GM19025 (cell line): ENCODE measurements around the gene KYAT1.

Source experiments
- ATAC-seq: cut with Tn5 transposase; IDR thresholded peaks from one replicate; pipeline ENCODE4 v1.9.1; 2021; ENCODE audit warnings: mild to moderate bottlenecking, low read depth, moderate library complexity; ENCODE audit not compliant: unreplicated experiment

KYAT1 gene

DNA sequence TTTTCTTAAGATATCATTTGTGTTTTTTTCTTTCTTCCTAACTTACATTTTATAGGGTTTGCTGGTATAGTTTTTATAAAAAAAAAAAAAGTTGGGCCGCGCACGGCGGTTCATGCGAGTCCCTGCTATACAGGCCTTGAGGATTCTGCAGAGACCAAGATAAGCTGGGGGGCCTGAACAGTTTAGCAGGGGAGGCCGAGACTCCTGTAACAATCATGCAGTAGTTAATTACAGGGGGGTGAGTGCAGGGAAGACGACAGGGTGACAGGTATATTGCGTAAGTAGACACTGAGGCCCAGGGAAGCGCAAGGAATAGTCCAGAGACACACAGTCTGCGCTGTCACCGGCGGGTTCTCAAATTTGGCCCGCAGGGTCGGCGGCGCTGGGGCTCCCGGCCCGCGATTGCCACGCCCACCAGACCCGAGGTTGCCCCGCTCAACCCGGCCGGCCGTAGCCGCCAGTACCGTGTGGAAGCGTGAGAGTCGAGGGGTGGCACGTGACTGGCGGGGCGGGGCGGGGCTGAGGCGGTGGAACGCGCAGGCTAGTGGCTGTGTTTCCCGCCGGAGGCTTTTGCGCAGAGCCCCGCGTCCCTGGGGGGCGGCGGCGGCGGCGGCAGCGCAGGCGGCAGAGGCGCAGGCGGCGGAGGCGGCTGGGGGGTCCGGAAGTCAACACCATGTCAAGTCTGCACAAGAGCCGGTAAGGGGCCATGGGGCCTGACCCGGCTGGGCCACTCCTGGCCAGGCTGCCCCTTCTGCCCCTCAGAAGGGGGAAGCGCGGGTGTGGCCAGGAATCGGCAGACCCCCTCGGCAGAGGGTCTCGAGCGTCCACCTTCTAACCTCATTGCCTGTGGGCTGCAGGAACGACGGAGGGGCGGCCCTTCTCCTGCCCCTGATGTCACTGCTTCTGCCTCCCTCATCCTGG, 94.8 kb downstream of the KYAT1 start, which contains the start of gene TBC1D13:
Gene TBC1D13, plus strand, starts transcription at position 573 of the 921 bp plus-strand sequence. Its CDS starts 101 bp downstream, at position 674.
- peak; percentile 77 for ATAC-seq

DNA sequence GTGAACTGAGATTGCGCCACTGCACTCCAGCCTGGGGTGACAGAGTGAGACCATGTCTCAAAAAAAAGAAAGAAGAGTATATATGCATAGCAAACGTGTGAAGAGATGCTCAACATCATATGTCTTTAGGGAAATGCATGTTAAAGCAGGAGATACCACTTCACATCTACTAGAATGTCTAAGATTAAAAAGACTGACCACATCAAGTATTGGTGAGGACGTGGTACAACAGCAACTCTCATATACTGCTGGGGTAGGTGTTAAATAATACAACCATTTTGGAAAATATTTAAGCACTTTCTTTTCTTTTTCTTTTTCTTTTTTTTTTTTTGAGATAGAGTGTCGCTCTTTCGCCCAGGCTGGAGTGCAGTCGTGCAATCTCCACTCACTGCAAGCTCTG, 96.3 kb downstream of the KYAT1 start:
- no peak for ATAC-seq
